ENCODE data around the gene DNMT3A. TPM values are rescaled to one million over a fixed set of nuclear protein-coding genes. Genes with fewer than 3 reads are reported as not detected.

The DNMT3A gene
- total RNA-seq, 1 donor from 2014 or later: 36.7 TPM

DNA sequence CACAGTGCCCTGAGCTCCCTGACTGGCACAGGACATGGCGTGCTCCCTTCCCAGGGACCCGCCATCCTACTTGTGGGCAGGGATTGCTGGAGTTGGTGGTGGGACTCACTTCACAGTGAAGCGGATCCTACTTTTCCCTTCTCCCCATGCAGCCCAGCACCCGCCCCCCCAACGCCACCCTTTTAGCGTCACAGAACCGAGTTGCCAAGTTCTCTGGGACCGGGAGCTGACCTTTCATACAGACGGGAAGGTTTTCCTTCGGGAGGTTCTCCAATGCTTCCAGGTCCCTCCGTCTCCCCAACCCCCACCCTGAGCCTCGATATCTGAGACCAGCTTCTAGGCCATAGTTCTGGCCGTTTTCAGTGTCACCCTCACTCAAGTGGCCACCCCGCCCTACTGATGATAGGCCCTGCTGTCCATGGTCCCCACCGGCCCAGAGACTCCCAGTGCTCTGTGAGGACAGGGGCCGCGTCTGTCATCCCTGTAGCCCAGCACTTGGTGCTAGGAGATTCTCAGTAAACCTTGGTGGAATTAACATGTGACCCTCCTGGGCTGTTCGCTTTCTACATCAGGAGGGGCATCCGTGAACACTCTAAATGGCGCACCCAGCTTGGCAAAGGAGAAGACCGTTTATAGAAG lies 1.6 kb upstream of the DNMT3A start:
- no peak for DNase-seq

DNA sequence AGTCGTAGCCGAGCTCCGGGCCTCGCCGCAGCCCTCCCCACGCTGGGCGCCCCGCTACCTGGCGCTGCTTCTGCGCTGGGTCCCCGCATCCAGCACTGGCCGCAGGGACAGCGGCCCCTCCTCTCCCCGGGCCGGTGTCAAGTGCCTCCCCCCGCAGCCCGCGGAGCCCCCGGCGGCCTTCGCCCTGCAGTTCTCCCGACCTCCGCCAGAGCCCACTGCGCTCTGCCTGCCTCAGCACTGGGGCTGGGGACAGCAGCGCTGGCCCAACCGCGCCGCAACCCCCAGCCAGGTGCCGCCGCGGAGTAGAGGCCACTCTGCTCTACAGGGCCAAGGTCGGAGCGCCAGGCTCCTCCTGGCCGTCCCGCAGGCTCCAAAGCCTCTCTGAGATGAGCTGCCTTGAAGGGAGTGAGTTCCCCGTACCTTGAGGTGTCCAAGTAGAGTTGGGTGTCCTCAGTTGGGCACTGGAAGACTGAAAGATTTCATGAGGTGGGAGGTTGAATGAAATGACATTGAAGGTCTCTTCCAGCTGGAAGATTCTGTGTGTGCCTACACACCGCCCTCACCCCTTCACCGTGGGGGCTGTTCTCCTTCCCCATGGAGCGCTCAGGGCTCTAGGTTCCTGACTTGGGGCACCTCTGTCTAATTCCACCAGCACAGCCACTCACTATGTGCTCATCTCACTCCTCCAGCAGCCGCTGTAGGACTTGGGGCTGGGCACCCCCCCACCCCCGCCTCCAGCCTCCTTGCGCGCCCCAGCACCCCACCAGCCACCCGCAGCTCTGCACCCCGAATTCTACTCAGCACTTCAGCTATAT lies 854 bp upstream of the DNMT3A start:
- DNase-seq: peak; percentile 42

DNA sequence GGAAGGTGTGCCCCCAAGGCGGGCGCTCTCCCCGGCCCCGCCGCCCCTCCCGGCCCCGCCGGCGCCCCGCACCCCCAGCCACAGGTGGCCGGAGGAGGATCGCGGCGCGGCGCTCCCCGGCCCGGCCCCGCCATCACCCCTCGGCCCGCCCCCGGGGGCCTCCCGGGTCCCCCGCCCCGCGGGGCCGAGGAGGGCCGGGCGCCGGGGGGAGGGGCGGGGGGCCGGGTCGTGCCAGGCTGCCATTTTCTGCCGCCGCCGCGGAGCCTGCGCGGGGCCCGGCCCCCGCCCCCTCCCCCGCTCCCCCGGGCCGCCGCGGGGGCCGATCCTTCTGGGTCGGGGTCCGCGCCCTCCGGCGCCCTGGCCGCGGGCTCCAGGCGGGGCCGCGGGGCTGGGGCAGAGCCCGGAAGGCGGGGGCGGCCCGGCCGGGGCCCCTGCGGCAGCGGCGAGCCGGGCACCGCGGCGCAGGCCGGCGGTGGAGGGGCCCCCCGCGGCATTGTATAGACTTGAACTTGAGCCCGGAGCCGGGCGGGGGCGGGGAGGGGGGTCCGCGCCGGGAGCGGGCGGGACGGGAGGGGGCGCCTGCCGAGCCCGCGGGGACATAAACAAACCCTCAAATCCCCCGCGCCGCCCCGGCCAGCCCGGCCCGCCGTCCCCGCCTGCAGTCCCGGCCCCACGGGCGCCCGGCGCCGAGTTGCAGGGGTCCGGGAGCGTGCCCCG lies 556 bp downstream of the DNMT3A start:
- DNase-seq: no peak

DNA sequence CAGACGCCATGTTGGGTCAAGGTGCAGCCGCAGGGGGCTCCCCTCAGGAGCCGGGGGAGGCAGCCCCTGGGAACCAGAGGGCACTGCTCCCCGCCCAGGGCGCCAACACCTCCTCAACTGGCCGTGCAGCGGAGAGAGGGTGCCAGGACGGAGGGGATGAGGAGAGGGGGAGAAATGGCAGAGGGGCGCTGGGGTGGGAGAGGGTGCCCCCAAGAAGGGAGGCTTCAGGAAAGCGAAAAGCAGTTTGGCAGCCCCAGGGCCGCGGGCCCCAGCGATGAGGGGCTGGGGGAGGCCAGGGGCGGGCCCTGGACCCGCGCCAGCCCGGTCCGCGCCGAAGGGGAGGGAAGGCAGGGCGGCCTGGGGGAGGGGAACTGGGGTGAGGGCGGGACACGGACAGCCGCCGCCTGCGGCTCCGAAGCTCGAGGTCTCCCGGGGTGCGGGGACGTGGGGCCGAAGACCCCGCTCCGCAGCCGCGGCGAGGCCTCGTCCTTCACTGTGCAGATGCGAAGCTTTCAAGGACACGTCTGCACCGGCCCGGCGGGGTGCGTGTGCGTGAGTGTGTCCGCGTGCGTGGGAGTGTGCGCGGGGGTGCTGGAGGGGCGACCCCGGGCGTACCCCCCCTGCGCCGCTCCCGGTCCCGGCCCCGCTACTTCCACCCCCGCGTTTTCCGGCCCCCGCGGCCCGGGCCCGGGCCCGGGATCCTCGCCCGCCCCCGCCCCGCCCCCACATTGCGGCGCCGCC lies 1.4 kb downstream of the DNMT3A start:
- DNase-seq: no peak

DNA sequence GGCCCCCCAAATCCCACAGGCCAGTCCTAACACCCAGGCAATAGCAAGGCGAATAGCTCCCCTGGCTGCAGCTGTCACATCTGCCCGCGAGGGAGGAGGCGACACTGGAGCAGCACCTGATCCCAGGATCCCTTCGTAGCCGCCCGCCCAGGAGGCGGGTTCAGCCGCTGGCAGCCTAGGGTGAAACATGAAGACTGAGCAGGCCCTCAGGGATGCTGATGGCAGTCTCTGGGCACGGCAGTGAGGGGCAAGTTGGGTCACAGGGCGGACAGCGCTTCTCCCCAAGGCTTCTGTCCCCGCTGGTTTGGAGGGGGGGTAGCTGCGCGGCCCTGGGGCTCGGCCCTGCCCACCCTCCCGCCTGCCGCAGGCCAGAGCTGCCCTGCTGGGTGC lies 1.9 kb downstream of the DNMT3A start:
- DNase-seq: no peak

DNA sequence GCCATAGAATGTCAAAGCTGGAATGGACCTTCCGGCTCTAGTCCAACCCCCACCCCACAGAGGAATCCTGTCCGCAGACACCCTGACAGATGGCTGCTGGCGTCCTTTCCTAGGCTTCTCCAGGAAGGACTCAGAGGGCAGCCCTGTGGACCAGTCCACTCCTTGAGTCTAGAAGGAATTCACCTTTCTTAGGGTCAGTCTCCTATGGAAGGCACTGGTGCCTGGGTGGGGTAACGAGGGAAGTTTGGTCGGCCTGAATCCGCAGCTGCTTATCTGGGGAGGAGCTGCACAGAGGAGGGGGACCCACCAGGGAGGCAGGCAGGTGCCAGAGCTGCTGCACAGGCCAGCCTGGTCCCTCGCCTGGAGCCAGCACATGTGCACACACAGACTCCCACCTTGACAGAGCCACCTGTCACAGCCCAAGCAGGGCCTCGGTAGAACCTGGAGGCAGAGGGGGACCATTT lies 2.5 kb downstream of the DNMT3A start:
- no peak for DNase-seq

DNA sequence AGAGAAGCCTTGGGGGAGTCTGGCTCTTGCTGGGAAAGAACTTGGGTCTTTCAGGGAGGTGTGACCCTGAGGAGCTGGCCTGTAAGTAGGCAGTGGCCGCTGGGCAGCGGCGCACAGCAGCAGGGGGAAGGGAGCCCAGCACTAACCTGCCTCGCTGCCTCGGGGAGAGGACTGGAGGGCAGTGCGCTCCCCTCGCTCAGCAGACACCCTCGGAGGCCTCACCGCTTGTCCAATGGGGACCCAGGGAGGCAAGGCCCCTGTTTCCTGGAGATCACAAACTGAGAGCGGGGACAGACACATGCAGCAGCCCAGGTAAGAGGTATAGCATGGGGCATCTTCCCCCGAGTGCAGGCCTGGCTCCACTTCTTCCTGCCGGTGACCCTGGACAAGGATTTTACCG lies 3.3 kb downstream of the DNMT3A start:
- no peak for DNase-seq

DNA sequence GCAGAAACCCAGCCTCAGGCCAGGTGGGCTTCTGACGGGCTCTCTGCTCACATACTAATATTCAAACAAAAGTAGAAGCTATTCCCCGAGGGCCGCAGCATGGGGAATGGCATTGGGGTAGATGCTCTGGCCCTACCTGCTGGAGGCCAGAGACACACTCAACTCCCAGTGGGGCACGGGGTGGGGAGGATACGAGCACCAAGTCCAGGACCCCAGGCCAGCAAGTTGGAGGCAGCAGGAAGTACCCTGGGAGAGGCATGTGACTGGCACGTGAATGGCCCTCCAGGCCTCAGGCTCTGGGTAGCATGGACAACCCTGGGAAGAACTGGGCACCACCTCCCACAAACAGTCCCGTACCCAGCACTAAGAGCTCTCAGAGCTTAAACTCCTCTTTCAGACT lies 3.8 kb downstream of the DNMT3A start:
- DNase-seq: no peak

DNA sequence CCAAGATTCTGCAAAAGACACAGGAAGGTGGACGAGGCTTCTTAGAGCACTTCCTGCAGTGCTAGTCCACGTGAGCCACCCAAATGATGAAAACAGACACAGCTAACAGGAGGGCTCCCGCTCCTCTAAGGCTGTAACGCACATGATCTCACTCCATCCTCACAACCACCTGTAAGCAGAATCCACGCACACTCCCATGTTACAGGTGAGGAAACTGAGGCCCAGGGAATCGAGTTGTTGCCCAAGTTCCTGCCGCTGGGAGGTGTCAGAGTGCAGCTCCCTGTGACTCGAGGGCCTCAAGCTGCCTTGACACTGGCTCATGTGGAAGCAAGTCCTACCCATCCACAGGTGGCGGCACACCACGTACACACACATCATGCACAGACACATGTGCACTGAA lies 4.4 kb downstream of the DNMT3A start:
- DNase-seq: no peak

DNA sequence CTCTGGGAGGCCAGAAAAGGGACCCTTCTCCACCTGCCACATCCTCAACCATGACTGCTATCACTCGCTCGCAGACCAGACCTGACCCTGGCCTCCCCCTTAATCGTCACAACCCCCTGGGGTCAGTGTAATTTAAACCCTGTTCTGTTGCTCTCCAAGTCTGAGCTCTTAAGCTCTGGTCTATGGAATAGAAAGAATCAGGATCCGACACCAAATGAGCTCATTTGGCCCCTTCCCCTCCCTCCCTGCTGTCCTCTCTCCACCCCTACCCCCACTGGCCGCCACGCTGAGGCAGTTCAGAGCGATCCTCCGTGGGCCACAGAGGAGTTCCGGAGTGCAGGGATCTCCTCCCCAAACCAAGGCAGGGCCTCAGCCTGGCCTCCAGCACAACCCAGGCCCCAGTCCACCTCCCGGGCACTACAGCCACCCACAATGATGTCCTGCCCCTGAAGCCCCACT lies 5.3 kb downstream of the DNMT3A start:
- no peak for DNase-seq

DNA sequence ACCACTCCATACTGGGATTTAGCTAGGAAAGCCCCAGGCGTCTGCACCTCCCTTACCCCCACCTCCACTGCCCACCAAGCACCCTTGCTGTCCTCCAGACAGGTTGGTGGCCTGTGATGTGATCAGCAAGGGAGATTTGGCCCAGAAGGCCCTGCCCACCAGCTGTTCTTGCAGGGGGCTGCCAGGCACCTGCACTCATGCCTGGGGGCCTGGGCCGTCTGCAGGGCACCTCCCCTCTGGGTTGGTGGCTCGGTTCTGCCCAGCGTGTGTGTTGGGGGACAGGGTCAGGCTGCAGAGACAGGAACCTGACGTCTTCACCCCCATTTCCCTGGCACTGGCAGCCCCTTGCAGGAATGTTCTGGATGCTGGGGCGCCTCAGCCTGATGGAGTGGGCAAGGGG lies 5.8 kb downstream of the DNMT3A start:
- no peak for DNase-seq

DNA sequence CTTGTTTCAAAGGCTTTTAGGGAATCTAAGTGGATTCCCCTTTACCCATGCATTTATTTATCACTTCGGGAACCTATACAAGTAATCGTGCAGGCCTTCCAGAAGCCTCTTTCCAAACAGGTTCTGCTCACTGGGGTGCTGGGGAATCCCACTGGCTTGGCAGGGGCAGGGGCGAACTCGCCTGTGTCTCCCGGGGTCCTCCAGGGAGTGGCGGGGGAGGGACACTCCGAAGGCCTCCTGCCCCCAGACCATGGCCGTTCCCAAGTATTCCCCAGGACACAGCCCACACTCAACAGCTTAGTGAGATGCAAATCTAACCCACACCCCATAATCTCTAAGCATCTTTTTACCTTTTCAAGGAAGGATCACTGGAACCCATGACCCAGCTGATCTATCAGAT lies 6.5 kb downstream of the DNMT3A start:
- DNase-seq: no peak

DNA sequence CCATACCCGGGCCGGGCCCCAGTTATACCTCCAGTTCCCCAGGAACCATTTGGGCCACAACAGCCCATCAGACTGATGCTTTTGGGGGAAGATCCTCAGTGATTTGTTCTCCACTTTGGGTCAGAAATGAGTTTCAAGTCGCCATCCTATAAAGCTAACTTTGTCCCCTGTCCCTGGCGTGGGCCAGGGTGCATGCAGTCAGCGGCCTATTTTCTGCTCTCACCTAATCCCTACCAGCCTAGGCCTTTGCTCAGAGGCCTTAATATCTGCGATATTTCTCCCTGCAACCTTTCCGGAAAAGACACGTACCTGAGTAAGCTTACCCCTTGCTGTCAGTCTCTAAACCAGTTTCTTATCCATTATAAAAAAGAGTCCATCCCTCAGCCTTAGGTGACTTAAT lies 7.2 kb downstream of the DNMT3A start:
- no peak for DNase-seq

DNA sequence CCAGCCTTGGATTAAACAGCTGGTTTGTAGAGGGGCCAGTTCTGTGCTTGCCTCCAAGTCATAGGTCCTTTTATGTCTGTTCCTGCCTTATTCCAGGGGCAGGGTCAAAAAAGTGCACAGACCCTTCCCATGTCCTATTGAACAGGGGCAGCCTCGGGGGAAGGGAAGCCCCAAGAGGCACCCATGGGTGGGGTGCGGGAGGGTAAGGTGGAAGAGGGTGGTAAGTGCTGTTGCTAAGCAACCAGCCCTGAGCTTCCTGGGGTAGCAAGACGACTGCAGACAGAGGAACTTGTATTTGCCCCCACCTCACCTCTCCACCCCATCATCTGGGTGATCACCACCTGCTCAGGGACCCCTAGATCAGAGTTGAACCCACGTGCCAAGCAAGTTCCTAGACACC lies 7.7 kb downstream of the DNMT3A start:
- no peak for DNase-seq

DNA sequence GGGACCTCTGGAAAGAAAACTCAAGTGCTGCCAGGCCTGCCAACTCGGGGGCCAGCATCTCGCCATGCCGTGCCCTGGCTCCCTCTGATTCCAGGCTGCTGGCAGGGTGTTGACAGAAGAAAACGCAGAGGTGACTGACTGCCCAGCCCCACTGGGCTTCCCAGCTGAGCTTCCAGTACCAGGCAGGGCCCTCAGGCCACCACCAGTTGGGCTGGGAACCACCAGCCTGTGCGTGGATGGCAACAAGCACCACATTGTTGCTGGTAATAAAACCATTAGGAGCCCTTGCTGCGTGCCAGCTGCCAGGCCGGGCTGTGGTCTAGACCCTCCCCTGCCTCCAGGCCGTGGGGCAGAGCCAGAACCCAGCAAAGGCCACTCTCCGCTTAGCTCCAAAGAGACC lies 9.2 kb downstream of the DNMT3A start:
- no peak for DNase-seq

DNA sequence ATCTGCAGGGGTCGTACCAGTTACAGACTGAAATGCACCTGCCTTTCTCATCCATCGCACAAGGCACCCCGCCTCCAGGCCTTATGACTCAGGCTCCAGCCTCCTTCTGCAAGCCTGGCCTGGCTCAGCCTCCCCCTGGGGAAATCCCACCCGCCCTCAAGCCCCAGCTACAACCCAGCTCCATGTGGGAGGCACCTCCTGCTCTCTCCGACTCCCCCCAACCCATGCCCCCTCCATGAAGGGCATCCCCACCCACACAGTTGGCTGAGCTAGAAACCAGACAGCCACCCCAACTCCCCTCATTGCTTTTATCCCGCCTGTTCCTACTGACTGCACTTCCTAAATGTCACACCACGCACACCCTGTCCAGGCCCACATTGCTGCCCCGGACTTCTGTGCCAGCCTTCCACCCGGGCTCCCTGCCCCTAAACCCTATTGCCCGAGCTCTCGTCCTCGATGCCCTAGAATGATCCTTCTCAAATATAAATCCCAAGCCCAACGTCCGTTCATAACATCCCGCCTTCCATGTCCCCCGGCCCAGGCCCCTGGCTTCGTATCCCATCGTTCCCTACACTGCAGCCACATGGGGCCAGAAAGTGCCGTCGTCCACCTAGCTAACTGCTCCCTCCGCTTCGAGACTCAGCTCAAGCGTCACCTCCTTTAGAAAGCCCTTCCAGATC lies 9.9 kb downstream of the DNMT3A start:
- DNase-seq: no peak

DNA sequence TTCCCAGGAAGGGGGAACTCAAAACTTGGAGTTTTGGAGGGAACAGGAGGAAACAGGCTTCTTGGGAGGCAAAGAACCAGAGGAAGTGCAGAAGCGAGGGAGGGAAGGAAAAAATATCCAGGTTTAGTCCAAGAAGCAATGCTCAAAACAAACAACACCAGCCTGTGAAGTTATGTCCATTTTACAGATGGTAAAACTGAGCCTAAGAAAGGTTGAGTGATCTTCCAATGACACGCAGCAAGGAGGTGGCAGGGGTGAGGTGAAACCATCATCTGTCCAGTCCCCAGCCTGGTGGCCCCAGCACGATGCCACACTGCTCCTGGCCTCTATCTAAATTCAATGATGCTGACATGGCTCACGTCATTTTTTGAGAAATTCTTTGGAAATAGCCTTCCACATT lies 10.8 kb downstream of the DNMT3A start:
- no peak for DNase-seq

DNA sequence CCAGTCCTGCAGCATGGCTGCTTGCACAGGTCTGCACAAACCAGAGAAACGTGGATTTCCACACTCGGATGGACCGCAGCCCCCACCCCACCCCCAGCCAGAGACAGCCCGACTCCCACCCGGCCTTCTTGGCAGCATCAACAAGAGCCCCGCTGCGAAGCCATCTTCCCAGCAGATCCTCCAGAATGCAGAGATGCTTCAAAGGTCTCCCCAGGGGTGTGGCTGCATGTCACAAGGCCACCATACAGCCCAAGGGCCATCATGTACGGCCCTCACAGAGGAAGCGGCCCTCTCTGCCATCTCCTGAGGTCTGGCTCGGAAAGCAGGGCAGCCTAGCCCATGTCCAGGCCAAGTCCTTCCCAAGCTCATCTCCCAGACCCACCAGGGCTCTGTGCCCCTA lies 11.5 kb downstream of the DNMT3A start:
- no peak for DNase-seq

DNA sequence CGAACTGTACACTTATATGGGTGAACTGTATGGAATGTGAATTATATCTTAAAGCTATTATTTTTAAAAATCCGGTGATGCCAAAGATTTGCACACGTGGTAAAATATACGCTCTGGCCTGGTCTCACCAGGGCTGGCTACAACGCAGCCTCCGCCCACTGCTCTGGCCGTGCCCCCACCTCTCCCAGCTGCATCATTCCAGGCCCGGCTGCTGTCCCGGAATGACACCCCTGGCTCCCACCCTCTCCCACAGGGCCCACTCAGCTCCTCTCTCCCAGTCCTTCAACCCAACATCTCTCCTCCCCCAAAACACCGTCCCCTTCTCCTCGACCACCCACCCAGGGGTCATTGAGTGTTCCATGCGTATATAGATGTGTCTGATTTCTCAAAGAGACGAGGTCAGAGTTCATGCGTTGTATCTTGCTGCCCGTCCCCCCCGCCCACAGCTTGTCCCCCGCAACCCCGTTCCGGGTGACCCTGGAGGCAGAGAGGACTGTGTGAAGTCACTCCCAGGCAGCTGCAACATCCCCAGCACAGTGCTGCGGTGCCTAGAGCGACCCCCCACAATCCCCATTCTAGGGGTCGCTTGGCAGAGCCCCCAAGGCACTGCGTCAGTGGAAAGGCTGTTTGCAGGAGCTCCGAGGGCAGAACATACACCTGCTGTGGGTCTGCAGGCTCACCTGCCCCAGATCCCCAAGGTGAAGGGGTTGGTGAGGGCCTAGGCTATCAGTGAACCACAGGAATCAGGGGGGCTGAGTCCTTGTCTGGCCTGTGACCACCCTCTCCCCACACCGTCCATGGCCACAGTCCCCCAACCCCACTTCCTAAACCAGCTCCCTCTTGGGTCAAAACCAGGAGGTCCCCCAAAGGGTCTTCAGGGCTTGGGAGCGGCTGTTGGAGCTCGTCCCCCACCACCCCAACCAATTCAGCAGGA lies 13.3 kb downstream of the DNMT3A start:
- DNase-seq: no peak

DNA sequence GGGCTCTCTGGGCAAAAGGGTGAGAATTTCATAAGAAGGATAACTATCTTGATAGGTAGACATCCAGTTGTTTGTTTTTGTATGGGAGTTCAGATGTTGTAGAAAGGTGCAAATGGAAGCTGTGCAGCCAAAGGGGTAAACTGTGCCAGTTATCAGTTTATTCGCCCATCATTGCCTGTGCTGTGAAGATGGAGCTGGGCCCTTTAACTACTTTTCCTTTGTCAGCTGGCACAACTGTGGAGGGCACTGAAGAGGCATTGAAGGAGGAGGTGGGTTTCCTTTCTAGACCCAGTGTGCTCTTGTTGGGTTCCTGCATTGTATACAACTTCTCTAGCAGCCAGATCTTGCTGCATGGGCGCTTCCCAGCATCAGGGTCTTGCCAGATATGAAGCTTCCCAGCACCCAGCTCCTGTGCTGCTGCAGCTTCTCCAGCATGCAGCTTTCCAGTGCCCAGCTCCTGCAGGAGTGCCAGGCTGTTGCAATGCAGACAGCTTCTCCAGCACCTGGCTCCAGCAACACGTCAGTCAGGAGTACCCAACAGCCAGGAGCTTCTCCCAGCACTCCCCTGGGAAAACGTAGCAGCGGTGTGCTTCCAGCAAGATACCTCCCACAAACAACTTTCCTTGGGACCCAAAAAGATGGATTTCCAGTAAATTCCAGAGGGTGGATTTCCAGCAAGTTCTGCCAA lies 15.3 kb downstream of the DNMT3A start:
- DNase-seq: no peak

Data from skin of body (tissue), 2 donors.